Subcutaneous abdominal adipose tissue (tissue), 5 donors: Measurements from ENCODE around the gene BPIFB4.

Experiments
- H3K27ac ChIP-seq: one replicate; pipeline ENCODE4 v1.7.0; 2013; ENCODE audit warnings: low read depth, mild to moderate bottlenecking, inconsistent platforms, low read length, moderate library complexity
- H3K27me3 ChIP-seq, 5 donors: one replicate each; pipeline ENCODE4 v1.7.0; 2013; ENCODE audit warnings: low read length in 5 of 5, inconsistent platforms in 1 of 5; ENCODE audit not compliant: control insufficient read depth in 5 of 5, insufficient read depth in 4 of 5
- H3K36me3 ChIP-seq, 5 donors: one replicate each; pipeline ENCODE4 v1.7.0; 2013; ENCODE audit warnings: low read length in 5 of 5; ENCODE audit not compliant: control insufficient read depth in 5 of 5, insufficient read depth in 5 of 5
- H3K4me1 ChIP-seq, 5 donors: one replicate each; pipeline ENCODE4 v1.7.0; 2013; ENCODE audit warnings: low read length in 5 of 5, mild to moderate bottlenecking in 3 of 5, moderate library complexity in 1 of 5; ENCODE audit not compliant: control insufficient read depth in 5 of 5, insufficient read depth in 5 of 5
- H3K4me3 ChIP-seq, 5 donors: one replicate each; pipeline ENCODE4 v1.7.0; 2013; ENCODE audit warnings: low read length in 5 of 5, low read depth in 1 of 5
- H3K9ac ChIP-seq, 5 donors: one replicate each; pipeline ENCODE4 v1.7.0; 2013; ENCODE audit warnings: low read length in 5 of 5, mild to moderate bottlenecking in 4 of 5, moderate library complexity in 3 of 5
- H3K9me3 ChIP-seq, 5 donors: one replicate each; pipeline ENCODE4 v1.7.0; 2013; ENCODE audit warnings: low read length in 5 of 5; ENCODE audit not compliant: control insufficient read depth in 5 of 5
- donor health status: healthy.
- donor health status: healthy.
- donor health status: healthy.
- donor health status: healthy.
- donor health status: healthy.

The BPIFB4 gene

DNA sequence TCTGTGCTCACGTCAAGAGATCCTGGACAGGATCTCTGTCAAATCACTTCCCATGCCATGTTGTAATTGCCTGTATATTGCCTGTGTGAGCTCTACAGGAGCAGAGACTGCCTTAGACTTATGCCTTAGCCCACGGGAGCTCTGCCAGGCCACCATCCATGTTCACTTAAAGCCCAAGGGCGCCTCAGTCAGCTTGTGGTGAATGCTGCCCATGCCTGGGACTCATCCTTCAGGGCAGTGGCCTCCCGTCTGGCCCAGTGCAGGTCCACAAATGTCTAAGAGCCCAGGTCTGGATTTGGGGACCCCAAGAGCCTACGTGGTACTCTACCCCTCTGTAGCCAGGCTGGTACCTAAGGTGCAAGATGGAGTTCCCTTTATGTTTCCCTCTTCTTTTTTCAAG lies 66.1 kb downstream of the BPIFB4 start:
- no peak overlapping the region for H3K27ac ChIP-seq
- H3K4me1 ChIP-seq, result no peaks in the 10 kb centered on the region
- peaks cover 0 to 26% (median 4%) of the 10 kb centered on the region in 5 donors for H3K27me3 ChIP-seq
- H3K9me3 ChIP-seq, result peaks cover 0 to 4% (median 0%) of the 10 kb centered on the region in 5 donors
- H3K4me3 ChIP-seq, result no peak overlapping the region
- H3K36me3 ChIP-seq, result no peaks in the 10 kb centered on the region
- no peak overlapping the region for H3K9ac ChIP-seq

- no peak overlapping the region for H3K4me3 ChIP-seq
- no peaks in the 10 kb centered on the region for H3K36me3 ChIP-seq
Observed at GRCh38 chr20:33147299-33147698, 67.9 kb downstream of the BPIFB4 start.

GRCh38 chr20:33148040-33148439 lies 68.6 kb downstream of the BPIFB4 start:
- peaks cover 0 to 1% (median 0%) of the 10 kb centered on the region in 5 donors for H3K9me3 ChIP-seq
- no peaks in the 10 kb centered on the region for H3K4me1 ChIP-seq
- no peak overlapping the region for H3K4me3 ChIP-seq
- H3K27ac ChIP-seq, result no peak overlapping the region
- no peak overlapping the region for H3K9ac ChIP-seq
- H3K27me3 ChIP-seq, result peaks cover 0 to 30% (median 5%) of the 10 kb centered on the region in 5 donors
- H3K36me3 ChIP-seq, result no peaks in the 10 kb centered on the region

More at GRCh38 chr20:33147299-33147698, 67.9 kb downstream of the BPIFB4 start:
- H3K27me3 ChIP-seq, result peaks cover 0 to 26% (median 4%) of the 10 kb centered on the region in 5 donors
- no peaks in the 10 kb centered on the region for H3K4me1 ChIP-seq
- H3K9ac ChIP-seq, result no peak overlapping the region
- H3K27ac ChIP-seq, result no peak overlapping the region
- H3K9me3 ChIP-seq, result peaks cover 0 to 3% (median 0%) of the 10 kb centered on the region in 5 donors

DNA sequence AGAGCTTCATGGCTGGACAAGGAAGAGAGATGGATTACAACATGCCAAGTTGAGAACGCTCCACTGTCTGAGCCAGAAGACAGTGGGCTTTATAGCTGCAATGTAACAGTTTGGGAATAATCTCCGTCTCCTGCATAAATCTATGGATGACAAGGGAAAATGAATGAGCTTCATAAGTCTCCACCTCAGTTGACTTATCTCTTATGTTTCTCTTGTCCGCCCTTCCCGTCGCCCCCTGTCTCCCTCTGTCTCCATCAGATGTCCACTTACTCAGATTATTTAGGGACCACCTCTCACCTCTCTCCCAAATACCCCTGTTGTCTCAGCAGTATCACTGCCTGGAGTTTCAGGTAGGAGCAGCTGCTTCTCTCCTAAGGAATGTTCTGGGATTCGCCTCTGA lies 74.8 kb downstream of the BPIFB4 start:
- Histone ChIP-seq H3K36me3 (no peaks in the 10 kb centered on the region), H3K9me3 (no peaks in the 10 kb centered on the region), H3K4me1 (no peaks in the 10 kb centered on the region), H3K4me3 (no peak overlapping the region), H3K27me3 (peaks cover 0 to 18% (median 5%) of the 10 kb centered on the region in 5 donors), H3K27ac (no peak overlapping the region), H3K9ac (no peak overlapping the region)

DNA sequence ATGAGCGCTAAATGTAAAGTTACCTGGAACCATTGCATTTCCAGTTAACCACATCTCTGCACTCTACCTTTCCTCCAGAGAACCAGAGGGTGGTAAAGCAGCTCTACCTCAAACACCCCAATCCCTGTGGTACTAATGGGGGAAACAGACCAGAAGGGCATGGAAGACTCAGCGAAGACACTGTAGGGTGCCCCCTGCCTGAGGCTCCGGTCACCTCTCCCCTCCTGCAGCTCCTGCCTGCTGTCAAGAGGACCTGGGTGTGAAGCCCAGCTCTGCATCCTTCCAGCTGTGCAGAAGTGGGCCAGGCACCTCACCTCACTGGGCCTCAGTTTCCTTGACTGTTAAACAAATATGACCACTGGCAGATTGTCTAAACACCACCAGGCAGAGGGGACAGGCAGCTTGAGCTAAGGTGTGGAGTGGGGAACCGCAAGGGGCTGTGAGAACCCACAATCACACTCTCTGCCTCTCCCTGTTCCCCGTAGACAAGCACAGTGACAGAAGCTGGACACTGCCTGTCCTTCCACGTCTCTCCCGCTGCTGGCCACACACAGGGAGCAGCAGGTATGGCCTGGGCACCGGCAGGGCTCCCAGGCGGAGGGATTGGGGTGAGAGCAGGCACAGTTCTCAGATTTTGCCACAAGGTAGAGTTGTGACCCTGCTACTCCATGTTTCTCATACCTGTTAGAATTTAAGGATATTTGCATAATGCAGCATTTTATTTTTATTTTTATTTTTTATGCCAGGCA lies 79.4 kb downstream of the BPIFB4 start:
- Histone ChIP-seq H3K9ac (no peak overlapping the region), H3K9me3 (no peaks in the 10 kb centered on the region), H3K27me3 (peaks cover 0 to 10% (median 3%) of the 10 kb centered on the region in 5 donors), H3K4me3 (no peak overlapping the region), H3K4me1 (no peaks in the 10 kb centered on the region), H3K36me3 (no peaks in the 10 kb centered on the region), H3K27ac (no peak overlapping the region)

DNA sequence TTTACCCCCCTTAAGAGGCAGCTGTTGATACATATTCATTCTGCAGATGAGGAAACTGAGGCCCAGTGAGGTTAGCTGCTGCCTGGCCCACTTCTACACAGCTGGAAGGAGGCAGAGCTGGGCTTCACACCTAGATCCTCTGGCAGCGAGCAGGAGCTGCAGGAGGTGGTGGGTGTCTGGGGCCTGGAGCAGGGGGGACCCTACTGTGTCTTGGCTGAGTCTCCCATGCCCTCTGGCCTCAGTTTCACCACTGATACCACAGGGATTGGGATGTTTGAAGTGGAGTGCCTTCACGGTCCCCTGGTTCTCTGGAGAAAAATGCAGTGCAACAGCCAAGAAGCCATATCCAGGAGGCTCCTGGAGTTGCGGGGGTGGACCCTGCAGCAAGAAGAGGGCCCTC lies 80.3 kb downstream of the BPIFB4 start:
- Histone ChIP-seq H3K36me3 (no peaks in the 10 kb centered on the region), H3K27ac (no peak overlapping the region), H3K27me3 (peaks cover 0 to 11% (median 5%) of the 10 kb centered on the region in 5 donors), H3K4me3 (no peak overlapping the region), H3K9me3 (no peaks in the 10 kb centered on the region), H3K4me1 (no peaks in the 10 kb centered on the region), H3K9ac (no peak overlapping the region)

DNA sequence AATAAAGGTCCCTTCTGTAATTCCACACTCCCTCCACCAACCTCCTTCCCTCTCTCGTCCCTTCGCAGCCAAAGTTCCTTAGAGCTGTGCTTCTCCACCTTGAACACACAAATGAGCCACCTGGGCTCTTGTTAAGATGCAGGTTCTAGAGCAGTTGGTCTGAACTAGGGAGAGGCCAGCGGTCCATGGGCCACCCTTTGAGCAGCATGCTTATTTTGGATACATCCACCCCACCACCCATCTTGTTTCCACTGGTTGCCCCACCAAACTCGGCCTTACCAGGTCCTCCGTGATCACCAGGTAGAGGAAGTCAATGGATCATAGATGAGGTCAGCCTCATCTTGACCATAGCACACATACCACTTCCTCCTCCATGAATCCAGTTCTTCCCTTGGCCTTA lies 81.2 kb downstream of the BPIFB4 start:
- H3K9me3 ChIP-seq, result no peaks in the 10 kb centered on the region
- no peak overlapping the region for H3K27ac ChIP-seq
- H3K9ac ChIP-seq, result no peak overlapping the region
- peaks cover 5 to 10% (median 6%) of the 10 kb centered on the region in 5 donors for H3K27me3 ChIP-seq
- H3K36me3 ChIP-seq, result no peaks in the 10 kb centered on the region
- H3K4me1 ChIP-seq, result no peaks in the 10 kb centered on the region
- H3K4me3 ChIP-seq, result no peak overlapping the region
